ENCODE measurements around the gene PLSCR2.
"Not testable (repeated sequence)": the region's sequence is repeated elsewhere in the genome, so short reads cannot be mapped to it uniquely, and the experiment has no call there.

Gene PLSCR2

DNA sequence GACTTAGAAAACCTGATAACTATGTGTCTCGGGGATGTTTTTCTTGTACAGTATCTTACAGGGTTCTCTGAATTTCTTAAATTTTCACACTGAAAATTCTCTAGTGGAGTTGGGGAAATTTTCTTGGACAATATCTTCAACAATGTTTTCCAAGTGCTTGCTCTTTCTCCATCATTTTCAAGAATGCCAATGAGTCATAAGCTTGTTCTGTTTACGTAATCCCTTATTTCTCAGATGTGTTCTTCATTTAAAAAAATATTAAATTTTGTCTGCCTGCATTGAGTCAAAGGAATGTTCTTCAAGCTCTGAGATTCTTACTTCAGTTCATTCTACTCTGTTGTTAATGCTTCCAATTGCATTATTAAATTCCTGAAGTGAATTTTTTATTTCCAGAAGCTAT, 21.9 kb upstream of the PLSCR2 start:
- TF ChIP-seq ZNF146 (tag by site-specific recombination; IDR thresholded peaks at IDR 0.05) (no peak), YY2 (tag by site-specific recombination; IDR thresholded peaks at IDR 0.05) (no peak), ZNF223 (tag by site-specific recombination; IDR thresholded peaks at IDR 0.05) (no peak), ZNF707 (tag by site-specific recombination; IDR thresholded peaks at IDR 0.05) (no peak), GFI1B (tag by site-specific recombination; IDR thresholded peaks at IDR 0.05) (no peak), ZNF214 (tag by site-specific recombination; IDR thresholded peaks at IDR 0.05; ENCODE audit: borderline replicate concordance) (no peak), ZNF621 (tag by site-specific recombination; IDR thresholded peaks at IDR 0.05) (no peak)
- TF ChIP-seq, protein P1, sequence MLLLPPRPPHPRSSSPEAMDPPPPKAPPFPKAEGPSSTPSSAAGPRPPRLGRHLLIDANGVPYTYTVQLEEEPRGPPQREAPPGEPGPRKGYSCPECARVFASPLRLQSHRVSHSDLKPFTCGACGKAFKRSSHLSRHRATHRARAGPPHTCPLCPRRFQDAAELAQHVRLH (tag by site-specific recombination; IDR thresholded peaks at IDR 0.05), result no peak
- no peaks in the 10 kb centered on the region for H3K36me3 ChIP-seq (ENCODE audit: control insufficient read depth in 2 of 2, insufficient read depth in 1 of 2, low read length in 2 of 2)
- H3K4me1 ChIP-seq (ENCODE audit: control insufficient read depth, insufficient read depth, low read length), result no peaks in the 10 kb centered on the region
- no peak overlapping the region for H3K27ac ChIP-seq (ENCODE audit: extremely low read depth, low read depth, low read length)
- H3K9me3 ChIP-seq (ENCODE audit: control insufficient read depth, insufficient read depth, low read depth, low read length), result no peaks in the 10 kb centered on the region
- ChIA-PET POLR2A (no interaction called here), CTCF (no interaction called here)
- H3K4me3 ChIP-seq (ENCODE audit: low read depth, low read length), result no peak overlapping the region

DNA sequence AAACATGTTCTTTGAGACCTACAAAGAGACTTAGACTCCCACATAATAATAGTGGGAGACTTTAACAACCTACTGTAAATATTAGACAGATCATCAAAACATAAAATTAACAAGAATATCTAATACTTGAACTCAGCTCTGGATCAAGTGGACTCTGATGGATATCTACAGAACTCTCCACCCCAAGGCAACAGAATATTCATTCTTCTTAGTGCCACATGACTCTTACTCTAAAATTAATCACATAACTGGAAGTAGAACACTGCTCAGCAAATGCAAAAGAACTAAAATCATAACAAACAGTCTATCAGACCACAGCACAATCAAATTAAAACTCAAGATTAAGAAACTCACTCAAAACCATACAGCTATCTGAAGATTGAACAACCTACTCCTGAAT, 15.9 kb upstream of the PLSCR2 start:
- Histone ChIP-seq H3K36me3 (ENCODE audit: control insufficient read depth in 2 of 2, insufficient read depth in 1 of 2, low read length in 2 of 2) (no peaks in the 10 kb centered on the region), H3K9me3 (ENCODE audit: control insufficient read depth, insufficient read depth, low read depth, low read length) (no peaks in the 10 kb centered on the region), H3K4me3 (ENCODE audit: low read depth, low read length) (no peak overlapping the region), H3K4me1 (ENCODE audit: control insufficient read depth, insufficient read depth, low read length) (no peaks in the 10 kb centered on the region), H3K27ac (ENCODE audit: extremely low read depth, low read depth, low read length) (no peak overlapping the region)
- CTCF ChIA-PET, result no interaction called here
- TF ChIP-seq, protein P2, sequence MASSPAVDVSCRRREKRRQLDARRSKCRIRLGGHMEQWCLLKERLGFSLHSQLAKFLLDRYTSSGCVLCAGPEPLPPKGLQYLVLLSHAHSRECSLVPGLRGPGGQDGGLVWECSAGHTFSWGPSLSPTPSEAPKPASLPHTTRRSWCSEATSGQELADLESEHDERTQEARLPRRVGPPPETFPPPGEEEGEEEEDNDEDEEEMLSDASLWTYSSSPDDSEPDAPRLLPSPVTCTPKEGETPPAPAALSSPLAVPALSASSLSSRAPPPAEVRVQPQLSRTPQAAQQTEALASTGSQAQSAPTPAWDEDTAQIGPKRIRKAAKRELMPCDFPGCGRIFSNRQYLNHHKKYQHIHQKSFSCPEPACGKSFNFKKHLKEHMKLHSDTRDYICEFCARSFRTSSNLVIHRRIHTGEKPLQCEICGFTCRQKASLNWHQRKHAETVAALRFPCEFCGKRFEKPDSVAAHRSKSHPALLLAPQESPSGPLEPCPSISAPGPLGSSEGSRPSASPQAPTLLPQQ (tag by site-specific recombination; IDR thresholded peaks at IDR 0.05), result no peak
- TF ChIP-seq ZNF791 (tag by site-specific recombination; IDR thresholded peaks at IDR 0.05) (no peak), ZNF677 (tag by site-specific recombination; IDR thresholded peaks at IDR 0.05) (no peak), ZNF138 (tag by site-specific recombination; IDR thresholded peaks at IDR 0.05; ENCODE audit: borderline replicate concordance) (no peak), ZNF549 (tag by site-specific recombination; IDR thresholded peaks at IDR 0.05) (no peak)
- POLR2A ChIA-PET, result interaction anchor here (0.6 kb wide), 1 partner anchor 15 kb away, joined by 5 read pairs; no protein-coding TSS in a partner anchor

DNA sequence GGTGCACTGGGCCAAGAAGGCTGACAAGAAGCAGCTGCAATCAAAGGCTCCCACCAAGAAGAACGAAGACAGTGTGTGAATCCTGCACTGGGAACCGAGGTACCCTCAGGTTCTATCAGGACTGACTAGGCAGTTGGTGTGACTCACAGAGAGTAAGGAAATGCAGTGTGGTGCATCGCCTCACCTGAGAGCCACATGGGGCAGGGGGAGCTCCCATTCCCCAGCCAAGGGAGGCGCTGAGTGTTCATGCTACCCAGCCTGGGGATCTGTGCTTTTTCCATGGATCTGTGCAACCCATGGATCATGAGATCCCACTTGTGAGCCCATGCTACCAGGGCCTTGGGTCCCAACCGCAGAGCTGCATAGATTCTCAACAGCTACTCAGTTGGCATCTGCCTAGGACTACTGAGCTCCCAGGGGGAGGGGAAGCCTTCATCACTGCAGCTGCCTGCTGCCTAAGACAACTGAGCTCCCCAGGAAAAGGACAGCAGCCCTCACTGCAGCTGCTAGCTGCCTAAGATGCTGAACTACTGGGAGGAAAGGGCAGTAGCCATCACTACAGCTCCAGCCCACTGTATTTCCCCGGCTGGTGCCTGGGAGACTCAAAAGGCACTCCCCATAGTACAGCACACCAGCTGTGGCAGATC, 6.9 kb upstream of the PLSCR2 start:
- Histone ChIP-seq H3K27ac (ENCODE audit: extremely low read depth, low read depth, low read length) (no peak overlapping the region), H3K9me3 (ENCODE audit: control insufficient read depth, insufficient read depth, low read depth, low read length) (no peaks in the 10 kb centered on the region), H3K4me3 (ENCODE audit: low read depth, low read length) (no peak overlapping the region), H3K4me1 (ENCODE audit: control insufficient read depth, insufficient read depth, low read length) (no peaks in the 10 kb centered on the region), H3K36me3 (ENCODE audit: control insufficient read depth in 2 of 2, insufficient read depth in 1 of 2, low read length in 2 of 2) (no peaks in the 10 kb centered on the region)
- TF ChIP-seq ZNF416 (tag by site-specific recombination; IDR thresholded peaks at IDR 0.05), result no peak
- TF ChIP-seq SCRT1 (tag by site-specific recombination; IDR thresholded peaks at IDR 0.05; ENCODE audit: borderline replicate concordance), result no peak
- TF ChIP-seq ZNF341 (tag by site-specific recombination; IDR thresholded peaks at IDR 0.05; ENCODE audit: low read depth), result no peak
- TF ChIP-seq ZNF433 (tag by site-specific recombination; IDR thresholded peaks at IDR 0.05; ENCODE audit: low read depth), result no peak
- TF ChIP-seq, protein P3, sequence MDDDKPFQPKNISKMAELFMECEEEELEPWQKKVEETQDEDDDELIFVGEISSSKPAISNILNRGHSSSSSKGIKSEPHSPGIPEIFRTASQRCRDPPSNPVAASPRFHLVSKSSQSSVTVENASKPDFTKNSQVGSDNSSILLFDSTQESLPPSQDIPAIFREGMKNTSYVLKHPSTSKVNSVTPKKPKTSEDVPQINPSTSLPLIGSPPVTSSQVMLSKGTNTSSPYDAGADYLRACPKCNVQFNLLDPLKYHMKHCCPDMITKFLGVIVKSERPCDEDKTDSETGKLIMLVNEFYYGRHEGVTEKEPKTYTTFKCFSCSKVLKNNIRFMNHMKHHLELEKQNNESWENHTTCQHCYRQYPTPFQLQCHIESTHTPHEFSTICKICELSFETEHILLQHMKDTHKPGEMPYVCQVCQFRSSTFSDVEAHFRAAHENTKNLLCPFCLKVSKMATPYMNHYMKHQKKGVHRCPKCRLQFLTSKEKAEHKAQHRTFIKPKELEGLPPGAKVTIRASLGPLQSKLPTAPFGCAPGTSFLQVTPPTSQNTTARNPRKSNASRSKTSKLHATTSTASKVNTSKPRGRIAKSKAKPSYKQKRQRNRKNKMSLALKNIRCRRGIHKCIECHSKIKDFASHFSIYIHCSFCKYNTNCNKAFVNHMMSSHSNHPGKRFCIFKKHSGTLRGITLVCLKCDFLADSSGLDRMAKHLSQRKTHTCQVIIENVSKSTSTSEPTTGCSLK (tag by site-specific recombination; IDR thresholded peaks at IDR 0.05), result no peak
- no peak for TF ChIP-seq ZBTB1 (tag by site-specific recombination; IDR thresholded peaks at IDR 0.05)
- TF ChIP-seq ZEB2 (tag by site-specific recombination; IDR thresholded peaks at IDR 0.05), result no peak
- no peak for TF ChIP-seq ZNF202 (tag by site-specific recombination; IDR thresholded peaks at IDR 0.05; ENCODE audit: borderline replicate concordance)
- TF ChIP-seq, protein P4, sequence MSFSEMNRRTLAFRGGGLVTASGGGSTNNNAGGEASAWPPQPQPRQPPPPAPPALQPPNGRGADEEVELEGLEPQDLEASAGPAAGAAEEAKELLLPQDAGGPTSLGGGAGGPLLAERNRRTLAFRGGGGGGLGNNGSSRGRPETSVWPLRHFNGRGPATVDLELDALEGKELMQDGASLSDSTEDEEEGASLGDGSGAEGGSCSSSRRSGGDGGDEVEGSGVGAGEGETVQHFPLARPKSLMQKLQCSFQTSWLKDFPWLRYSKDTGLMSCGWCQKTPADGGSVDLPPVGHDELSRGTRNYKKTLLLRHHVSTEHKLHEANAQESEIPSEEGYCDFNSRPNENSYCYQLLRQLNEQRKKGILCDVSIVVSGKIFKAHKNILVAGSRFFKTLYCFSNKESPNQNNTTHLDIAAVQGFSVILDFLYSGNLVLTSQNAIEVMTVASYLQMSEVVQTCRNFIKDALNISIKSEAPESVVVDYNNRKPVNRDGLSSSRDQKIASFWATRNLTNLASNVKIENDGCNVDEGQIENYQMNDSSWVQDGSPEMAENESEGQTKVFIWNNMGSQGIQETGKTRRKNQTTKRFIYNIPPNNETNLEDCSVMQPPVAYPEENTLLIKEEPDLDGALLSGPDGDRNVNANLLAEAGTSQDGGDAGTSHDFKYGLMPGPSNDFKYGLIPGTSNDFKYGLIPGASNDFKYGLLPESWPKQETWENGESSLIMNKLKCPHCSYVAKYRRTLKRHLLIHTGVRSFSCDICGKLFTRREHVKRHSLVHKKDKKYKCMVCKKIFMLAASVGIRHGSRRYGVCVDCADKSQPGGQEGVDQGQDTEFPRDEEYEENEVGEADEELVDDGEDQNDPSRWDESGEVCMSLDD (tag by site-specific recombination; IDR thresholded peaks at IDR 0.05), result no peak
- ChIA-PET POLR2A (no interaction called here), CTCF (interaction anchor here (0.6 kb wide), 1 partner anchor 51 kb away, joined by 3 read pairs; no protein-coding TSS in a partner anchor)

DNA sequence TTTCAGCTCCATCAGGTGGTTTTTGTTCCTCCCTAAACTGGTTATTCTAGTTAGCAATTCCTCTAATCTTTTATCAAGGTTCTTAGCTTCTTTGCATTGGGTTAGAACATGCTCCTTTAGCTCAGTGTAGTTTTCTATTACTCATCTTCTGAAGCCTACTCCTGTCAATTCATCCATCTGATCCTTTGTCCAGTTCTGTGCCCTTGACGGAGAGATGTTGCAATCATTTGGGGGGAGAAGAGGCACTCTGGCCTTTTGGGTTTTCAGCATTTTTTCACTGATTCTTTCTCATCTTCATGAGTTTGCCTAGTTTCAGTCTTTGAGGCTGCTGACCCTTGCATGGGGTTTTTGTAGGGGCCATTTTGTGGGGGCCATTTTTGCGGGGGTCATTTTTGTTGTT, 5.6 kb upstream of the PLSCR2 start:
- H3K4me3 ChIP-seq (ENCODE audit: low read depth, low read length); H3K36me3 ChIP-seq (ENCODE audit: control insufficient read depth in 2 of 2, insufficient read depth in 1 of 2, low read length in 2 of 2); H3K4me1 ChIP-seq (ENCODE audit: control insufficient read depth, insufficient read depth, low read length); H3K9me3 ChIP-seq (ENCODE audit: control insufficient read depth, insufficient read depth, low read depth, low read length); CTCF ChIA-PET; H3K27ac ChIP-seq (ENCODE audit: extremely low read depth, low read depth, low read length); POLR2A ChIA-PET: not testable (repeated sequence)
